Measurements from ENCODE around the gene YPEL1.
A peak's percentile ranks its signal among the peaks of the same experiment; 100 is the strongest.
"Not testable (repeated sequence)": the region's sequence is repeated elsewhere in the genome, so short reads cannot be mapped to it uniquely, and the experiment has no call there.

YPEL1 gene

DNA sequence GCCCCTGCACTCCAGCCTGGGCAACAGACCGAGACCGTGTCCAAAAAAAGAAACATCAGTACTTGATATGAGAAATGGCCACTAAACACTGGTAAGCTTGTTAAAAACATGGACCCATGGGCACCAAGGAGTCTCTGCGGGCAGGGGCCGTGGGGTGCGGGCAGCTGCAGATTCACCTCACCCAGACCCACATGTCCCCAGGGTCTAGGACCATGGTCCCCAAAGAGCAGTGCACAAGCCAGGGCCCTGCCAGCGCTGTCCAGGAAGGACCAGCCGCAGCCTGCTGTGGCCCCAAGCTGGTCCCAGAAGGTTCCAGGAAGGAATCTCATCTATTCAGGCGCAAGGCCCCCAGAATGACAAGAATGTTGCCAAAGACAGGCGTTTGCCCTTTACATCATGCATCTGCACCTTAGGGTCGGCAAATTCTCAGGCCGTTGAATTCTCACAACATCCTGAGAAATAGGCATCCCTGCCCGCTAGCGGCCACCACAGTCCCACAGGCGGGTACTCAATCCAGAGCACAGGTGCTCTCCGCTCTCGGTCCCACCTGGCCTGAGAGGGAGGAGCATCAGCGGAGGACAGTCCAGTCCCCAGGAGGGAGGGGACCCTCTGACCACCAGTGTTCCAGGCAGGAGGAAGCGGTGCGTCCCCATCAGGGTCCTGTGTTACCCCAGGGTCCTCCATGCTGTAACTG, 9.5 kb downstream of the YPEL1 start:
- POLR2A ChIA-PET (ENCODE audit: low non-redundant PET): no interaction called here
- no peak for DNase-seq (ENCODE audit: low spot score)
- H3K27ac ChIP-seq: no peak overlapping the region
- CTCF ChIA-PET: interaction anchor here (0.5 to 1.5 kb wide), 2 partner anchors 13 to 25 kb away, joined by 3 read pairs; no protein-coding TSS in a partner anchor
- TF ChIP-seq, protein P1, sequence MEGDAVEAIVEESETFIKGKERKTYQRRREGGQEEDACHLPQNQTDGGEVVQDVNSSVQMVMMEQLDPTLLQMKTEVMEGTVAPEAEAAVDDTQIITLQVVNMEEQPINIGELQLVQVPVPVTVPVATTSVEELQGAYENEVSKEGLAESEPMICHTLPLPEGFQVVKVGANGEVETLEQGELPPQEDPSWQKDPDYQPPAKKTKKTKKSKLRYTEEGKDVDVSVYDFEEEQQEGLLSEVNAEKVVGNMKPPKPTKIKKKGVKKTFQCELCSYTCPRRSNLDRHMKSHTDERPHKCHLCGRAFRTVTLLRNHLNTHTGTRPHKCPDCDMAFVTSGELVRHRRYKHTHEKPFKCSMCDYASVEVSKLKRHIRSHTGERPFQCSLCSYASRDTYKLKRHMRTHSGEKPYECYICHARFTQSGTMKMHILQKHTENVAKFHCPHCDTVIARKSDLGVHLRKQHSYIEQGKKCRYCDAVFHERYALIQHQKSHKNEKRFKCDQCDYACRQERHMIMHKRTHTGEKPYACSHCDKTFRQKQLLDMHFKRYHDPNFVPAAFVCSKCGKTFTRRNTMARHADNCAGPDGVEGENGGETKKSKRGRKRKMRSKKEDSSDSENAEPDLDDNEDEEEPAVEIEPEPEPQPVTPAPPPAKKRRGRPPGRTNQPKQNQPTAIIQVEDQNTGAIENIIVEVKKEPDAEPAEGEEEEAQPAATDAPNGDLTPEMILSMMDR (conservative IDR thresholded peaks at IDR 0.05; ENCODE audit: low read depth): no peak

DNA sequence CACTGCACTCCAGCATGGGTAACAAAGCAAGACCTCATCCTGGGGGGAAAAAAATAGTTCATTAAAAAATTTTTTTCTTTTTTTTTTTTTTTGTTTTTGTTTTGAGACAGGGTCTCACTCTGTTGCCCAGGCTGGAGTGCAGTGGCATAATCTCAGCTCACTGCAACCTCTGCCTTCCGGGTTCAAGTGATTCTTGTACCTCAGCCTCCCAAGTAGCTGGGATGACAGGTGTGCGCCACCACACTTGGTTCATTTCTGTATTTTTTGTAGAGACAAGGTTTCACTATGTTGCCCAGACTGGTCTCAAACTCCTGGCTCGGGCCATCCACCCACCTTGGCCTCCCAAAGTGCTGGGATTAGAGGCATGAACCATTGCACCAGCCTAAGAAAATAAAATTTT, 11.1 kb downstream of the YPEL1 start:
- H3K27ac ChIP-seq; DNase-seq (ENCODE audit: low spot score); CTCF ChIA-PET; POLR2A ChIA-PET (ENCODE audit: low non-redundant PET): not testable (repeated sequence)

DNA sequence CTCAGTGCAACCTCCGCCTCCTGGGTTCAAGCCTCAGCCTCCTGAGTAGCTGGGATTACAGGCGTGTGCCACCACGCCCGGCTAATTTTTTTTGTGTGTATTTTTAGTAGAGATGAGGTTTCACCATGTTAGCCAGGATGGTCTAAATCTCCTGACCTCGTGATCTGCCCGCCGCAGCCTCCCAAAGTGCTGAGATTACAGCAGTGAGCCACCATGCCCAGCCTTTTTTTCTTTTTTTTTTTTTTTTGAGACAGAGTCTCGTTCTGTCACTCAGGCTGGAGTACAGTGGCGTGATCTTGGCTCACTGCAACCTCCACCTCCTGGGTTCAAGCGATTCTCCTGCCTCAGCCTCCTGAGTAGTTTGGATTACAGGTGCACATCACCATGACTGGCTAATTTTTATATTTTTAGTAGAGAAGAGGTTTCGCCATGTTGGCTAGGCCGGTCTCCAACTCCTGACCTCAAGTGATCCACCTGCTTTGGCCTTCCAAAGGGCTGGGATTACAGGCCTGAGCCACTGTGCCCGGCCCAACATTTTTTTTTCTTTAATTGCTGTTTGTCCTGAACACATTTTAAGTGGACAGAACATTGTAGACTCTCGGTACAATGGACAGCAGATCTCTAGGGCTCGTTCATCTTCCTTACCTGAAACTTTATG, 14.3 kb downstream of the YPEL1 start:
- CTCF ChIA-PET: interaction anchor here (0.6 to 0.7 kb wide), 2 partner anchors 11 to 54 kb away, joined by 3 to 4 read pairs; no protein-coding TSS in a partner anchor
- DNase-seq (ENCODE audit: low spot score); POLR2A ChIA-PET (ENCODE audit: low non-redundant PET); H3K27ac ChIP-seq: not testable (repeated sequence)

DNA sequence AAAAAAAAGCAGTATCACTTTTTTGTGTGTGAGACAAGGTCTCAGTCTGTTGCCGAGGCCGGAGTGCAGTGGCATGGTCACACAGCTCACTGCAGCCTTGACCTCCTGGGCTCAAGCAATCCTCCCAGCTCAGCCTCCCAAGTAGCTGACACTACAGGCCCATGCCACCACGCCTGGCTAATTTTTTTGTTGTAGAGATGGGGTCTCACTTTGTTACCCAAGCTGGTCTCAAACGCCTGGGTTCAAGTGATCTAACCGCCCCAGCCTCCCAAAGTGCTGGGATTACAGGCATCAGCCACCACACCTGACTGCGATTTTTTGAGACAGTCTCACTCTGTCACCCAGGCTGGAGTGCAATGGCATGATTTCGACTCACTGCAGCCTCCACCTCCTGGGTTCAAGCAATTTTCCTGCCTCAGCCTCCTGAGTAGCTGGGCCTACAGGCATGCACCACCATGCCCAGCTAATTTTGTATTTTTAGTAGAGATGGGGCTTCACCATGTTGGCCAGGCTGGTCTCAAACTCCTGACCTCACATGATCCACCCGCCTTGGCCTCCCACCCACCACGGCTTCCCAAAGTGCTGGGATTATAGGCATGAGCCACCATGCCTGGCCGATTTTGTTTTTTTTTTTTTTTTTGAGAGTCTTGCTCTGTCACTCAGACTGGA, 15.3 kb downstream of the YPEL1 start:
- CTCF ChIA-PET: interaction anchor here (0.6 kb wide), 2 partner anchors 55 to 1655 kb away, joined by 3 read pairs; no protein-coding TSS in a partner anchor

DNA sequence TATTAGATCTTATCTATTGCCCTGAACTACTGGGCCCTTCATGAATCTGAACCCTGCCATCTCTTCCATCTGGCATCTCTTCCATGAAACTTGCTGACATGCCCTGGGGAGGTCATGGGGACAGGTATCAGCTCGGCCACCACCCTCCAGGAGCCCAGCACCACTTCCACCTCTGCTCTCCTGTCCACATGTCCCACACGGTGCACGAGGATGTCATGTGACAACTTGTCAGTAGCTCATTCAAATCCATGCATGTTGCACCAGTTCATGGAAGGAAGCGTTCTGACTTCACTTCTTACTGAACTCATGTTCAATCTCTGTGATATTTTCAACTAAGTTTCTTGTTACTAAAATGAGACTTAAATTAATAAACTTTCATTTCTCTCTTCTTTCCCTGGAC, 16.6 kb downstream of the YPEL1 start:
- POLR2A ChIA-PET (ENCODE audit: low non-redundant PET): interaction anchor here (0.6 kb wide), 1 partner anchor 366 kb away, joined by 5 read pairs; no protein-coding TSS in a partner anchor
- H3K27ac ChIP-seq: no peak overlapping the region
- no peak for DNase-seq (ENCODE audit: low spot score)
- CTCF ChIA-PET: no interaction called here
- TF ChIP-seq, protein P1 (conservative IDR thresholded peaks at IDR 0.05; ENCODE audit: low read depth): no peak

More for the DNA sequence above, 15.3 kb downstream of the YPEL1 start:
- POLR2A ChIA-PET (ENCODE audit: low non-redundant PET); DNase-seq (ENCODE audit: low spot score); H3K27ac ChIP-seq: not testable (repeated sequence)

DNA sequence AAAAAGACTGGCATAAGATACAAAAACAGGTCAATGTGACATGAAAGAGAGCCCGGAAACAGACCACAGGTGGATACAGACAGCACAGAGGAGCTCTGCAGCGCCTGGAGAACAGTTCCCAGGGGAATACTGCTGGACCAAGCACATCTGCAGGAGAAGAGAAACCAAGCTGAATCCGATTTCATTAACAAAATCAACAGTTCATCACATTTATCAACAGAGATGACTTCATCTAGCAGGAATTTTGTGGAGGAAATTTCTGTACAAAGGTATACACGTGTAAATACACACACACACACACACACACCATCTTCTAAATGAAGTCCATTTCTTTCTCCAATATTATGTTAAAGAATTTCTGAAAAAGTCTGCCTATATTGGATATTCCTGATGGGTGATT, 17.1 kb downstream of the YPEL1 start:
- TF ChIP-seq, protein P1 (conservative IDR thresholded peaks at IDR 0.05; ENCODE audit: low read depth): no peak
- ChIA-PET CTCF (interaction anchor here (0.9 kb wide), 1 partner anchor 234 kb away, joined by 3 read pairs; the partner anchor contains the start of gene PPM1F), POLR2A (ENCODE audit: low non-redundant PET) (interaction anchor here (0.6 kb wide), 1 partner anchor 366 kb away, joined by 5 read pairs; no protein-coding TSS in a partner anchor)
- DNase-seq (ENCODE audit: low spot score): no peak
- H3K27ac ChIP-seq: no peak overlapping the region

DNA sequence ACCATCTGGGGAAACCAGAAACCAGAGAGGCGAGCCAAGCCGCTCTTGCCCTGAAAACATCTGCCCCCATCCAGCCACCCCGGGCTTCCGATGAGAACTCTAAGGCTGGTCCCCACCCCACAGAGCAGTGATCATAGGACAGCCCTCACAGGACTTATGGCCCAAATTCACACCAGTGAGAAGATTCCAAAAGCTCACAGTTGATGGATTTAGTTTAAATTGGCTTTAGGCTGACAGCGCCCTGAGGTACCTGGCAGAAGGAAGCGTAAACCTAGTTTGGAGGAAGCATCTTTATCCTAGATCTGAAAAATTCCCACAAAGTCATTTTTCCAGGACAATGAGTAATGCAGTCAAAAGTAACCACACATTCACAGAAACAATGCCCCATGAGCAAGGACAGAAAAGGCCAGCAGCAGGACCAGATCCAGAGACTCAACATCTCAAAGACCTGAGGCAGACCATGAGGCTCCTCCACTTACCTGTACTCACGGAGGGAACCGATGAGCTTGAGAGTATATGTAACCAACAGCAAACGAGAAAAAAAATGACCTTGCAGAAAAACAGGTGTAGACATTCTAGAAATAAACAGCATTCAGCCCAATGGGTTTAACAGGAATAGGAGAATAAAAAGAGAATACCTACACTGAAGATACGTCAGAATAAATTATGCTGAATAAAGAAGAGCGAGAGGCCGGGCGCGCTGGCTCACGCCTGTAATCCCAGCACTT, 19.0 kb downstream of the YPEL1 start:
- CTCF ChIA-PET; H3K27ac ChIP-seq; DNase-seq (ENCODE audit: low spot score); POLR2A ChIA-PET (ENCODE audit: low non-redundant PET): not testable (repeated sequence)

DNA sequence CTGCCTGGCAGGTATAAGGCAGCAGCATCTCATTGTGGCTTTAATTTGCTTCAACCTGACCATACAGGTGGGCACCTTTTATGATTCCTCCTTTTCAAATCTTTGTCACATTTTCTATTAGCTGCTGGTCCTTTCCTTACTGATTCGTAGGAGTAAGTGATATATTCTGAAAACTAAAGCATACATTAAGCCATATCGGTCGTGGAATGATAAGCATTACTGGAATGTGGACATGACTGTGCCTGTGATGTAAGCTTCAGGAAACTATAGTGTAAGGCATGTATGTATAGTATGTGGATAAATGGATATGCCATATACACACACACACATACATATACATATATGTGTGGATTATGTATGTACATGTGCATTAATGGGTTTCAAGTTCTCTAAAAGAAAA, 20.8 kb downstream of the YPEL1 start:
- peak overlapping the region; percentile 33; the same call in 1 of the 2 replicates for H3K27ac ChIP-seq
- peak; percentile 45 for DNase-seq (ENCODE audit: low spot score)
- TF ChIP-seq, protein P1 (conservative IDR thresholded peaks at IDR 0.05; ENCODE audit: low read depth): no peak
- ChIA-PET CTCF (no interaction called here), POLR2A (ENCODE audit: low non-redundant PET) (no interaction called here)
